DOHH2 (cell line): ENCODE results near the gene AKT2.

ENCODE experiments used
- EZH2phosphoT487 ChIP-seq: fragments of 200-600 bp; sonication (generic); IDR thresholded peaks from 2 replicates; pipeline ENCODE4 v1.6.1; 2017; ENCODE audit warnings: borderline replicate concordance, mild to moderate bottlenecking, antibody characterized with exemption, low read length, moderate library complexity, mixed read lengths
- TF ChIP-seq, protein P1 (sequence below): fragments of 200-600 bp; sonication (generic); IDR thresholded peaks from one replicate; pipeline ENCODE4 v1.5.1; 2014; ENCODE audit warnings: antibody characterized with exemption, mild to moderate bottlenecking, low read depth, low read length; ENCODE audit not compliant: poor library complexity, severe bottlenecking

GRCh38 chr19:40204381-40204780, 80.8 kb downstream of the AKT2 start:
- no peak for TF ChIP-seq EZH2phosphoT487
- TF ChIP-seq, protein P1, sequence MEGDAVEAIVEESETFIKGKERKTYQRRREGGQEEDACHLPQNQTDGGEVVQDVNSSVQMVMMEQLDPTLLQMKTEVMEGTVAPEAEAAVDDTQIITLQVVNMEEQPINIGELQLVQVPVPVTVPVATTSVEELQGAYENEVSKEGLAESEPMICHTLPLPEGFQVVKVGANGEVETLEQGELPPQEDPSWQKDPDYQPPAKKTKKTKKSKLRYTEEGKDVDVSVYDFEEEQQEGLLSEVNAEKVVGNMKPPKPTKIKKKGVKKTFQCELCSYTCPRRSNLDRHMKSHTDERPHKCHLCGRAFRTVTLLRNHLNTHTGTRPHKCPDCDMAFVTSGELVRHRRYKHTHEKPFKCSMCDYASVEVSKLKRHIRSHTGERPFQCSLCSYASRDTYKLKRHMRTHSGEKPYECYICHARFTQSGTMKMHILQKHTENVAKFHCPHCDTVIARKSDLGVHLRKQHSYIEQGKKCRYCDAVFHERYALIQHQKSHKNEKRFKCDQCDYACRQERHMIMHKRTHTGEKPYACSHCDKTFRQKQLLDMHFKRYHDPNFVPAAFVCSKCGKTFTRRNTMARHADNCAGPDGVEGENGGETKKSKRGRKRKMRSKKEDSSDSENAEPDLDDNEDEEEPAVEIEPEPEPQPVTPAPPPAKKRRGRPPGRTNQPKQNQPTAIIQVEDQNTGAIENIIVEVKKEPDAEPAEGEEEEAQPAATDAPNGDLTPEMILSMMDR: no peak
